H7 (cell line): Measurements from ENCODE around the gene LRRK1. TPM values are rescaled to one million over a fixed set of nuclear protein-coding genes. Genes with fewer than 3 reads are reported as not detected.

Experiments used
- DNase-seq: peaks from one replicate; pipeline ENCODE4 v3.0.0; 2012
- H3K27me3 ChIP-seq: 2 replicates; pipeline ENCODE4 v1.6.0; 2011; ENCODE audit warnings: mild to moderate bottlenecking, low read length; ENCODE audit not compliant: control insufficient read depth, insufficient read depth
- H3K36me3 ChIP-seq: replicated peaks from 2 replicates; pipeline ENCODE4 v1.5.1; 2011; ENCODE audit warnings: low read length; ENCODE audit not compliant: control insufficient read depth, insufficient read depth
- H3K4me3 ChIP-seq: 2 replicates; pipeline ENCODE4 v1.5.1; 2011; ENCODE audit warnings: low read depth, mild to moderate bottlenecking, control low read depth, low read length, moderate library complexity; ENCODE audit not compliant: insufficient read depth
- total RNA-seq: library from RNA; depleted of rRNA; stranded (reverse); fragments of >200 nt; shearing (Covaris generic); gene quantifications from 2 replicates; pipeline ENCODE4 v1.2.3, GENCODE V29; 2014

LRRK1 gene
- total RNA-seq, 1 experiment from 2014 or later: 3.3 TPM

DNA sequence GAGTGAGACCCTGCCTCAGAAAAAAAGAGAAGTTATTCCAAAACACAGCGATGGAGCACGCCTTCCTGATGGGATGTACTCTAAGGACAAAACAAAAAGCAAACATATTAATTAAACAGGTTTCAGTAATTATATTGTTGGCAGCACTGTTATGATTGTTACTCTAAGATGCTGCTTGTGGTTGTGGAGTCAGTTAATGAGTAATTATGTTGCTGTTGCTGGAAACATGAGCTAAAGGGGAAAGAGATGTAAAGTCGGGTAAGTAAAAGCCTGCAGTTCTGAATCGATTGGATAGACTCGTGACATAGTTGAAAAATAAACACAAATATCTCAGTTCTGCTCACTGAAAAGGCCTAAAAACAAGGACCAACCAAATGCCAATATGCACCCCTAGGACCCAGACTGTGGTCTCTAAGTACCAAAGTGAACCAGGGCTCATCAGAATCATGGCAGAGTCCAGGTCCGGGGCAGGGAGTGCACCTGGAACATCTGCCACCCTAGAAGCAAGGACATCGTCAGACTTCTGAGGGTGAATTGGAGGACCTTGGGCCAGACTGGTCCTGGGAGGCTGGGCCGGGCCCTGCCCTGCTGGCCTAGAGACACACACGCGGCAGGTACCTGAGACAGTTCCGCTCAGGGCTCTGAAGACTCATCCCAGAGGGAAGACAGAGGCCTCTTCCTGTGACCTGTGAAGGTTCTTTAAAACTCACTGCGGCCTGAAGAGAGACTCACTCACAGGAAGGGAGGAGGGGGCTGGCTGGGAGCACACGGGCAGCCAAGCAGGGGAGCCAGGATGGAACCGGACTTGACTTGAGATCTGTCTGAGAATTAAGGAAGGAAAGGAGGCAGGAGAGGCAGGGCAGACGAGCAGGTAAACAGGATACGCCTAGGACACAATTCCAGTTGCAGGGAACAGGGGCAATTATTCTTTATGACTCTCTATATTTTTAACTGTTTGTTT is 140.5 kb downstream of the LRRK1 start:
- no peaks in the 10 kb centered on the region for H3K27me3 ChIP-seq
- H3K4me3 ChIP-seq: no peak overlapping the region
- peak; percentile 64 for DNase-seq
- H3K36me3 ChIP-seq: no peaks in the 10 kb centered on the region

DNA sequence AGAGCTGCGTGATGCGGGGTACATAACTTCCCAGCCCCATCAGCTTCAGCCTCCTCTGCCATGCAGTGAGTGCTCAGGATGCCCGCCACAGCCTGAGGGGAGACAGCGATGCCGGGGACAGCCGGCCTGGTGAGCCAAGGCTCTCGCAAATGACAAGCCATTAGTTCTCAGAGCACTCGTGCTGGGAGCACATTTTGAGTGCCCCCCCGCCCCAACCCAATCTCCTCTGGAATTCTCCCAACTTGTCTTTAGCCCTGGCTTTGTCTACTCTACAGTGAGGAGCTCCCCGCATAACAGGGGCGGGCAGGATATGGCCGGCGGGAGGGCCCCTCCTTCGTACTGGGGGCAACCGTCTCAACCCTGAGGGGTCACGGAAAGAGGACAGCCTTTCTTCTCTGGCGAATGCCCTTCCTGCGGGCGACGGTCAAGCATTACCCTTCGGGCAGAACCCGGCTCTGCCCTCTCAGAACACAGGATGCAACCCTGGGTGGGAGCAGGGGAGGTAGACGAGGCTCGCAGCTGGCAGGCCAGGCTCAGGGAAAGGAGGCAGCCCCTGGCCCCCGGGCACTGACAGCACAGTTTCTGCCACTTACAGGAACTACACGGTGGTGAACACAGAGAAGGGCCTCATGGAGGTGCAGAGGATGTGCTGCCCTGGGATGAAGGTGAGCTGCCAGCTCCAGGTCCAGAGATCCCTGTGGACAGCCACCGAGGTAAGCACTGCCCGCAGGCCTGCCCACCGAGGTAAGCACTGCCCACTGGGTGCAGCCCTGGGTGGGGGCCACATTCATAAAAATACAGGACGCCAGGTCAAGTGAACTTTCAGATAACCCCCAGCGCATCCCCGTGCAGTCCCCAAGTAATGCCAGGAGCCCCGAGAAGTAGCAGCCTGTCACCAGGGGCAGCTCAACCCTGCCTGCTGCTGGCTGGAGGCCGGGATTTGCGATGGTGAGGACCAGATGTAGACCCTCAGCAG is 141.7 kb downstream of the LRRK1 start:
- Histone ChIP-seq H3K36me3 (no peaks in the 10 kb centered on the region), H3K27me3 (no peaks in the 10 kb centered on the region), H3K4me3 (no peak overlapping the region)
- peak; percentile 69 for DNase-seq

GRCh38 chr15:101062063-101062462 is 142.9 kb downstream of the LRRK1 start:
- H3K36me3 ChIP-seq: no peaks in the 10 kb centered on the region
- no peak for DNase-seq
- no peaks in the 10 kb centered on the region for H3K27me3 ChIP-seq
- no peak overlapping the region for H3K4me3 ChIP-seq

DNA sequence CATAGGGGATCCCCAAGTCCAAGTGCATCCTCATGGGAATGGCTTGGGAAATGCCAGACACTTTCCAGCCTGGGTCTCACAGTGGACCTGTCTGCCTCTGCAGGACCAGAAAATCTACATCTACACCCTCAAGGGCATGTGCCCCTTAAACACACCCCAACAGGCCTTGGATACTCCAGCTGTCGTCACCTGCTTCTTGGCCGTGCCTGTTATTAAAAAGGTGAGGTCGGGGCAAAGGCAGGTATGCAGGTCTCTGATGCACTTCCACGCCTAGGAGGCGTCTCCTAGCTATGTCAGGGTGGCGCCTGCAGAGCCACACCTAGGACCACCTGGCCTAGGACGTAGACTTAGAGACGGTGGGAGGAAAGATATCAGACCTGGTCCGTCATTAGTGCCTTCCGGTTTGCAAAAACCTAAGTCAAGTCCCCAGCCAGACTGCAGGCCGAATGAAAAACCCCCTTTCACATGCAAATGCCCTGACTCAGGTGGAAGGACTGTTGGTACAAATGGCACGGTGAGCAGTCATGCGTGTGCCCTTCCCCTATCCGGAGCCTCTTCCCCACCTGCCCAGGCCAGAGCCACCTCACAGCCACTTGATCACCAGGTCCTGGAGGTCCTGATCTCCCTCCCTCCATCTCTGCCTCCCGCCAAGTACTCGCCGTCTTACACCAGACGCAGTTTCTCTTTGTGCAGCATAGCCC is 143.5 kb downstream of the LRRK1 start:
- Histone ChIP-seq H3K36me3 (no peaks in the 10 kb centered on the region), H3K27me3 (no peaks in the 10 kb centered on the region), H3K4me3 (no peak overlapping the region)
- DNase-seq: peak; percentile 79

- no peaks in the 10 kb centered on the region for H3K36me3 ChIP-seq
- H3K27me3 ChIP-seq: no peaks in the 10 kb centered on the region
- DNase-seq: peak; percentile 69
- no peak overlapping the region for H3K4me3 ChIP-seq
Observed at GRCh38 chr15:101063212-101063611, 144.1 kb downstream of the LRRK1 start.

DNA sequence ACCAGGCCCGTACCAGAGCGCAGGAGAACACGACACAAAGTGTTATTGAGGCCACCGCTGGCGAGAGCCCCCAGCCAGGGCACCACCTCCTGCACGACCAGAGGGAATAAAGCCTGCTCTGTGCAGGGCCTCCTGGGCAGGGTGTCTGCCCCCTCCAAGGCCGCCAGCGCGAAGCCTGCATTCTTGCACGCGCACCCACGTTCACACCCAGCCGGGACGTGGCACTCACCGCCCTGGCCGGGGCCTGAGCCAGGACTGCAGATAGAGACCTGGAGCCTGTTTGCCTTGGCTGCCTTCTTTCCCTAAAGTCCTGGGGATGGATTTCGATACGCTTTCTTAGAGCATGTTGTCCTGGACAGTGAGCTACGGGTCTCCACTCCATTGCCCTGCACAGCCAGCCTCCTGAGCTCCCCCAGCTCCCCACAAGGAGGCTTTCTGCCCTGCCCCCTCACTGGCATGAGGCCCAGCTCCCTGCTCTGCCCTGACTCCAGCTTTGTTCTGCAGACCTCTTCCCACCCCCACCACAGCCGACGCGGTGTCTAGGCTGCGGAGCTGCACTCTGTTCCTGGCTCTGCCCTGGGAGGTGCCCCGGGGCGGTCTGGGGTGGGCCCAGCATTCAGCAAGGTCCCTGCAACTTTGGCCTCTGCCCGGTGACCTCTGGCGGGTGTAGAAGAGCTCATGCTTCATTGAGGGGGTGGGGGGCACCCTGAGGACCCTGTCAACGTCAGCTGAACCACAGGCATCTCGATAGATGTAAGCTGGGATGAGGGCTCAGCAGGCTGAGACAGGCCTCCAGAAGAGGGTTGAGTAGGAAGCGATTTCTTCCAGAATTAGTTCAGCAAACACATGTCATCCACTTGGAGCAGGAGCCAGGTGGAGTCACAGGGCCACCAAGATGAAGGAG is 145.0 kb downstream of the LRRK1 start:
- Histone ChIP-seq H3K36me3 (no peaks in the 10 kb centered on the region), H3K27me3 (no peaks in the 10 kb centered on the region), H3K4me3 (no peak overlapping the region)
- peak; percentile 56 for DNase-seq

GRCh38 chr15:101064795-101065569 is 145.8 kb downstream of the LRRK1 start:
- Histone ChIP-seq H3K4me3 (no peak overlapping the region), H3K27me3 (no peaks in the 10 kb centered on the region), H3K36me3 (no peaks in the 10 kb centered on the region)
- DNase-seq: no peak

- Histone ChIP-seq H3K4me3 (no peak overlapping the region), H3K36me3 (no peaks in the 10 kb centered on the region), H3K27me3 (no peaks in the 10 kb centered on the region)
- DNase-seq: no peak
Observed at GRCh38 chr15:101065570-101066221, 146.5 kb downstream of the LRRK1 start.

DNA sequence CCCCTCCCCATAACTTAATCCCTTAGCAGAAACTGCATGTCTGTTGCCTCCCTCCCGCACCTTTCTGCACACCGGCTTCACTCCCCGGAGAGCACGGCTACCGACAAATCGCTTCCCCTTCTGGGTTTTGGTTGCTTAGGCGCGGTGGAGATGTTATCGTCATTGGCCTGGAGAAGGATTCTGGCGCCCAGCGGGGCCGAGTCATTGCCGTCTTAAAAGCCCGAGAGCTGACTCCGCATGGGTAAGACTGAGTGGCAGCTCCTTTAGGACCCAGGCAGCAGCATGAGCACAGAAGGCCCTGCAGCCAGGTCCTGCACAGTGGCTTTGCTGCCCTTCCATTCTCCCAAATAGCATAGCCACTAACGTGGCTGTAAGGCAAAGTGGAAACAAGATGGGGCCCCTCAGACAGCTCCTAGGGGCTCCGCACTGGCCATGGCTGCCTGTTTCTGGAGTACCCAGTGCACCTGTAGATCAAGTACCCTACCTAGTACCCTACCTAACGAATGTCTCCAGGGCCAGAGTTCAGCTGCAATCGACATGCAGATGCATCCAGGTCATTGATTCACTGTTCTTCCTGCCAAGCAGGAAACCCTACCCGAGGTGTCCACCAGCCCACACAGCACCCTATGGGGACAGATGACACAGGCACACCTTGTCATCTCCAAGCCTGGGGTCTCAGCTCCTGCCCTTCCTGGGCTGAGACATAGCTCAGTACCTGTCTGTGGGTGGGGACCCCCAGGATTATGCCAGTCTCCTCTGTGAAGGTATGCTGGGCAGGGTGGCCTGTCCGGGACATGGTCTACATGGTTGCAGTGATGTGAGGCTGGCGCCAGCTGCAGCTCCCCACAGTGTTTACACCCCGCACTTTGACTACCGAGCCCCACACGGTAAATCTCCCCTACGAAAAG is 147.6 kb downstream of the LRRK1 start:
- H3K4me3 ChIP-seq: no peak overlapping the region
- no peak for DNase-seq
- no peaks in the 10 kb centered on the region for H3K27me3 ChIP-seq
- H3K36me3 ChIP-seq: peaks cover 1% of the 10 kb centered on the region; the same call in 1 of the 2 replicates

- Histone ChIP-seq H3K36me3 (peaks cover 1% of the 10 kb centered on the region; the same call in 1 of the 2 replicates), H3K27me3 (no peaks in the 10 kb centered on the region), H3K4me3 (no peak overlapping the region)
- DNase-seq: peak; percentile 57
Observed at GRCh38 chr15:101067660-101068522, 148.7 kb downstream of the LRRK1 start.

GRCh38 chr15:101068523-101068960 is 149.4 kb downstream of the LRRK1 start:
- Histone ChIP-seq H3K4me3 (no peak overlapping the region; the same call in 1 of the 2 replicates), H3K27me3 (no peaks in the 10 kb centered on the region), H3K36me3 (peaks cover 1% of the 10 kb centered on the region; the same call in 1 of the 2 replicates)
- peak; percentile 51 for DNase-seq
